ENCODE data around the gene PPP1R9A. TPM values are rescaled to one million over a fixed set of nuclear protein-coding genes. Genes with fewer than 3 reads are reported as not detected.

PPP1R9A gene
- total RNA-seq, 4 donors from 2014 or later = 5.9 to 38.2 (median 13.7) TPM

GRCh38 chr7:94962661-94963060 is 55.3 kb downstream of the PPP1R9A start:
- in situ Hi-C loops (cut with MboI; ENCODE audit: low sequenced_read_pairs in 4 of 4) = no loop called here
- Histone ChIP-seq H3K4me1 (peaks cover 0 to 9% of the 10 kb centered on the region in 2 donors), H3K27ac (no peak overlapping the region), H3K27me3 (no peaks in the 10 kb centered on the region), H3K4me3 (no peak overlapping the region), H3K36me3 (no peaks in the 10 kb centered on the region), H3K9me3 (no peaks in the 10 kb centered on the region)
- ATAC-seq (no peak), DNase-seq (no peak)
- intact Hi-C loops (cut with DNase I; ENCODE audit: low total_unique reads) = no loop called here
- no peak for TF ChIP-seq POLR2A (IDR thresholded peaks at IDR 0.05)
- TF ChIP-seq CTCF (IDR thresholded peaks at IDR 0.05 in 4 of 5, conservative IDR thresholded peaks at IDR 0.05 in 1 of 5) = no peak

DNA sequence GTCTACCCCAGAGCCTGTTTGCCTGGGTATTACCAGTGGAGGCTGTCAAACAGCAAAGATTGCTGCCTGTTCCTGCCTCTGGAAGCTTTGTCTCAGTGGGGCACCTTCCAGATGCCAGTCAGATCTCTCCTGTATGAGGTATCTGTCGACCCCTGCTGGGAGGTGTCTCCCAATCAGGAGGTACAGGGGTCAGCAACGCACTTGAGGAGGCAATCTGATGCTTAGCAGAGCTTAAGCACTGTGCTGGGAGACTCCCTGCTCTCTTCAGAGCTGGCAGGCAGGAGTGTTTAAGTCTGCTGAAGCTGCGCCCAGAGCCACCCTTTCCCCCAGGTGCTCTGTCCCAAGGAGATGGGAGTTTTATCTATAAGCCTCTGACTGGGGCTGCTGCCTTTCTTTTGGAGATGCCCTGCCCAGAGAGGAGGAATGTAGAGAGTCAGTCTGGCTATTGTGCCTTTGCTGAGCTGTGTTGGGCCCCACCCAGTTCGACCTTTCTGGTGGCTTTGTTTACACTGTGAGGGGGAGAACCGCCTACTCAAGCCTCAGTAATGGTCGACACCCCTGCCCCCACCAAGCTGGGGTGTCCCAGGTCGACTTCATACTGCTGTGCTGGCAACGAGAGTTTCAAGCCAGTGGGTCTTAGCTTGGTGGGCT is 62.2 kb downstream of the PPP1R9A start:
- in situ Hi-C loops (cut with MboI; ENCODE audit: low sequenced_read_pairs in 4 of 4) (no loop called here), intact Hi-C loops (cut with DNase I; ENCODE audit: low total_unique reads) (no loop called here)
- Histone ChIP-seq H3K27me3 (no peaks in the 10 kb centered on the region), H3K27ac (no peak overlapping the region), H3K4me3 (no peak overlapping the region), H3K4me1 (peaks cover 7 to 16% of the 10 kb centered on the region in 2 donors), H3K36me3 (no peaks in the 10 kb centered on the region), H3K9me3 (no peaks in the 10 kb centered on the region)
- no peak for ATAC-seq
- no peak for TF ChIP-seq CTCF (IDR thresholded peaks at IDR 0.05 in 4 of 5, conservative IDR thresholded peaks at IDR 0.05 in 1 of 5)
- no peak for TF ChIP-seq POLR2A (IDR thresholded peaks at IDR 0.05)
- no peak for DNase-seq

DNA sequence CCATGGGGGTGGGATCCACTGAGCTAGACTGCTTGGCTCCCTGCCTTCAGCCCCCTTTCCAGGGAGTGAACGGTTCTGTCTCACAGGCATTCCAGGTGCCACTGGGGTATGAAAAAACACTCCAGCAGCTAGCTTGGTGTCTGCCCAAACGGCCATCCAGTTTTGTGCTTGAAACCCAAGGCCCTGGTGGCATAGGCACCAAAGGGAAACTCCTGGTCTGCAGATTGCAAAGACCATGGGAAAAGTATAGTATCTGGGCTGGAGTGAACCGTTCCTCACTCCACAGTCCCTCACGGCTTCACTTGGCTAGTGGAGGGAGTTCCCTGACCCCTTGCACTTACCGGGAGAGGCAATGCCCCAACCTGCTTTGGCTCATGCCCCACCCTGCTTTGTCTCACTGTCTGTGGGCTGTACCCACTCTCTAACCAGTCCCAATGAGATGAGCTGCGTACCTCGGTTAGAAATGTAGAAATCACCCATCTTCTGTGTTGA is 62.7 kb downstream of the PPP1R9A start:
- no peaks in the 10 kb centered on the region for H3K36me3 ChIP-seq
- no peaks in the 10 kb centered on the region for H3K27me3 ChIP-seq
- peaks cover 10 to 21% of the 10 kb centered on the region in 2 donors for H3K4me1 ChIP-seq
- no peak overlapping the region for H3K27ac ChIP-seq
- ATAC-seq (no peak), DNase-seq (no peak)
- in situ Hi-C loops (cut with MboI; ENCODE audit: low sequenced_read_pairs in 4 of 4) = no loop called here
- H3K9me3 ChIP-seq = no peaks in the 10 kb centered on the region
- intact Hi-C loops (cut with DNase I; ENCODE audit: low total_unique reads) = no loop called here
- H3K4me3 ChIP-seq = no peak overlapping the region
- TF ChIP-seq POLR2A (IDR thresholded peaks at IDR 0.05) (no peak), CTCF (IDR thresholded peaks at IDR 0.05 in 4 of 5, conservative IDR thresholded peaks at IDR 0.05 in 1 of 5) (no peak)

GRCh38 chr7:94971051-94971867 is 63.9 kb downstream of the PPP1R9A start:
- in situ Hi-C loops (cut with MboI; ENCODE audit: low sequenced_read_pairs in 4 of 4) = no loop called here
- no peak for TF ChIP-seq POLR2A (IDR thresholded peaks at IDR 0.05)
- TF ChIP-seq CTCF (IDR thresholded peaks at IDR 0.05 in 4 of 5, conservative IDR thresholded peaks at IDR 0.05 in 1 of 5) = no peak
- Histone ChIP-seq H3K27ac (no peak overlapping the region), H3K4me3 (no peak overlapping the region), H3K36me3 (no peaks in the 10 kb centered on the region), H3K4me1 (peaks cover 18 to 29% of the 10 kb centered on the region in 2 donors), H3K27me3 (no peaks in the 10 kb centered on the region), H3K9me3 (no peaks in the 10 kb centered on the region)
- intact Hi-C loops (cut with DNase I; ENCODE audit: low total_unique reads) = no loop called here
- ATAC-seq = no peak
- no peak for DNase-seq
